Endothelial cell (in vitro differentiated cells): ENCODE results near the gene LMO2. TPM values are rescaled to one million over a fixed set of nuclear protein-coding genes. Genes with fewer than 3 reads are reported as not detected.

Experiments
- DNase-seq: peaks from one replicate; pipeline ENCODE4 v3.0.0; 2021; ENCODE audit warnings: low spot score
- H3K27ac Mint-ChIP-seq: one replicate; pipeline ENCODE4 v1.8.0; 2021; ENCODE audit warnings: mixed read lengths, inconsistent platforms; ENCODE audit not compliant: unreplicated experiment
- H3K27me3 Mint-ChIP-seq: one replicate; pipeline ENCODE4 v1.8.0; 2021; ENCODE audit warnings: mild to moderate bottlenecking, moderate library complexity, mixed read lengths, inconsistent platforms; ENCODE audit not compliant: unreplicated experiment
- H3K36me3 Mint-ChIP-seq: one replicate; pipeline ENCODE4 v1.8.0; 2021; ENCODE audit warnings: mild to moderate bottlenecking, low read depth, mixed read lengths, inconsistent platforms; ENCODE audit not compliant: unreplicated experiment
- H3K4me1 Mint-ChIP-seq: one replicate; pipeline ENCODE4 v1.8.0; 2021; ENCODE audit warnings: mild to moderate bottlenecking, mixed read lengths, inconsistent platforms; ENCODE audit not compliant: unreplicated experiment
- H3K4me3 Mint-ChIP-seq: one replicate; pipeline ENCODE4 v1.8.0; 2021; ENCODE audit warnings: mild to moderate bottlenecking, mixed read lengths, inconsistent platforms; ENCODE audit not compliant: unreplicated experiment
- H3K9me3 Mint-ChIP-seq: one replicate; pipeline ENCODE4 v1.8.0; 2021; ENCODE audit warnings: mixed read lengths, inconsistent platforms; ENCODE audit not compliant: unreplicated experiment
- total RNA-seq: library from RNA; stranded (reverse); fragmentation: NEBNext Ultra II Directional; extraction: Animal tissue kit (Norgen Biotek cat#: 25700); gene quantifications from one replicate; pipeline ENCODE4 v1.2.1, GENCODE V29; 2021; ENCODE audit not compliant: unreplicated experiment
- TF ChIP-seq, protein P1 (sequence below): fragments of 200-600 bp; sonication (generic); IDR thresholded peaks from one replicate; pipeline ENCODE4 v1.5.0; 2021; ENCODE audit warnings: antibody characterized with exemption; ENCODE audit not compliant: unreplicated experiment

The LMO2 gene
- total RNA-seq, 1 donor from 2014 or later = 223 TPM

- H3K27ac Mint-ChIP-seq = no peak overlapping the region
- no peaks in the 10 kb centered on the region for H3K36me3 Mint-ChIP-seq
- no peaks in the 10 kb centered on the region for H3K9me3 Mint-ChIP-seq
- no peak overlapping the region for H3K4me3 Mint-ChIP-seq
- DNase-seq = no peak
- no peaks in the 10 kb centered on the region for H3K4me1 Mint-ChIP-seq
- no peaks in the 10 kb centered on the region for H3K27me3 Mint-ChIP-seq
- TF ChIP-seq, protein P1, sequence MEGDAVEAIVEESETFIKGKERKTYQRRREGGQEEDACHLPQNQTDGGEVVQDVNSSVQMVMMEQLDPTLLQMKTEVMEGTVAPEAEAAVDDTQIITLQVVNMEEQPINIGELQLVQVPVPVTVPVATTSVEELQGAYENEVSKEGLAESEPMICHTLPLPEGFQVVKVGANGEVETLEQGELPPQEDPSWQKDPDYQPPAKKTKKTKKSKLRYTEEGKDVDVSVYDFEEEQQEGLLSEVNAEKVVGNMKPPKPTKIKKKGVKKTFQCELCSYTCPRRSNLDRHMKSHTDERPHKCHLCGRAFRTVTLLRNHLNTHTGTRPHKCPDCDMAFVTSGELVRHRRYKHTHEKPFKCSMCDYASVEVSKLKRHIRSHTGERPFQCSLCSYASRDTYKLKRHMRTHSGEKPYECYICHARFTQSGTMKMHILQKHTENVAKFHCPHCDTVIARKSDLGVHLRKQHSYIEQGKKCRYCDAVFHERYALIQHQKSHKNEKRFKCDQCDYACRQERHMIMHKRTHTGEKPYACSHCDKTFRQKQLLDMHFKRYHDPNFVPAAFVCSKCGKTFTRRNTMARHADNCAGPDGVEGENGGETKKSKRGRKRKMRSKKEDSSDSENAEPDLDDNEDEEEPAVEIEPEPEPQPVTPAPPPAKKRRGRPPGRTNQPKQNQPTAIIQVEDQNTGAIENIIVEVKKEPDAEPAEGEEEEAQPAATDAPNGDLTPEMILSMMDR = no peak
Measured at GRCh38 chr11:33835143-33835878, 56.6 kb downstream of the LMO2 start.

GRCh38 chr11:33832676-33833075 is 59.2 kb downstream of the LMO2 start:
- Mint-ChIP-seq H3K27me3 (peaks cover 2% of the 10 kb centered on the region), H3K4me3 (no peak overlapping the region), H3K36me3 (no peaks in the 10 kb centered on the region), H3K4me1 (peaks cover 2% of the 10 kb centered on the region), H3K27ac (no peak overlapping the region), H3K9me3 (no peaks in the 10 kb centered on the region)
- TF ChIP-seq, protein P1 = no peak
- DNase-seq = no peak

DNA sequence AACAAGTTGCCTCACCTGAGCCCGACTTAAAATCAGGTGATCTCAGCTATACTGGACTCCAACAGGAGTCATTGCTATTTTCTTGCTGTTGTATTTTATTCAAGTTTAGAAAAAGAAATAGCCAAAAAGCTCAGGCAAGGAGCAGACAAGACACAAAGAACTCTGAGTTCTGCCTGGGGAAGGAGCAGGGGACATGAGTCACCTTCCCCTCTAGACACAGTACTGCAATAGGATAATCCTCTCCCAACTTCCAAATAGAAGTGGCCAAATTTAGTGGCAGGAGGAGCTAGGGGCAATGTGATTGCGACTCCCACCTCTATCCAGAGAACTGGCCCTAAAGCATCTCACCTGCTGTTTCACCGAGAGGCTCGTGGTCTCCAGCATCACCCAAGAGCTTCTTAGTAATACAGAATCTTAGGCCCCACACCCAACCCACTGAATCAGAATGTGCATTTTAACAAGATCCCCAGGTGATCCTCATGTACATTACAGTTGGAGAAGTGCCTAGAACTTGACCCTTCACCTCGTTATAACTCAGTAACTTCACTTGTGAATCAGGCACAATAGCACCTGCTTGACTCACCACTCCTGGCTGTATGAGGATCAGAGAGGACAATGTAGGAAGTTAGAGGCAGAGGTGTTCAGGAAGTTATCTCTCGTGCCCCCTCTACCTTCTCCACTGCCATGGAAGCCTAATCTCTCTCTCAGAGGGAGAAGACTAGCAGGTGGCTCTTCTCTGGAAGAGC is 60.8 kb downstream of the LMO2 start:
- peaks cover 2% of the 10 kb centered on the region for H3K27me3 Mint-ChIP-seq
- no peak overlapping the region for H3K4me3 Mint-ChIP-seq

GRCh38 chr11:33829430-33830141 is 62.3 kb downstream of the LMO2 start:
- H3K27ac Mint-ChIP-seq = peak overlapping the region; percentile 5
- peaks cover 2% of the 10 kb centered on the region for H3K4me1 Mint-ChIP-seq
- peak overlapping the region; percentile 78 for H3K4me3 Mint-ChIP-seq
- TF ChIP-seq, protein P1 = peak; percentile 51
- no peaks in the 10 kb centered on the region for H3K9me3 Mint-ChIP-seq
- peaks cover 2% of the 10 kb centered on the region for H3K27me3 Mint-ChIP-seq
- no peaks in the 10 kb centered on the region for H3K36me3 Mint-ChIP-seq
- peak; percentile 62 for DNase-seq

More for the DNA sequence above, 60.8 kb downstream of the LMO2 start:
- H3K27ac Mint-ChIP-seq = no peak overlapping the region
- TF ChIP-seq, protein P1 = no peak
- no peak for DNase-seq
- no peaks in the 10 kb centered on the region for H3K36me3 Mint-ChIP-seq
- H3K9me3 Mint-ChIP-seq = no peaks in the 10 kb centered on the region
- peaks cover 2% of the 10 kb centered on the region for H3K4me1 Mint-ChIP-seq
